Subcutaneous adipose tissue (tissue), 4 donors: ENCODE results near the gene CYB5R4. TPM values are rescaled to one million over a fixed set of nuclear protein-coding genes. Genes with fewer than 3 reads are reported as not detected.

Experiments used
- total RNA-seq, 4 donors: library from RNA; depleted of rRNA; stranded (reverse); fragments of >200 nt; gene quantifications; one replicate each; pipeline ENCODE4 v1.1.0, GENCODE V29; 2016
- TF ChIP-seq, protein P1 (sequence below): fragments of 450-650 bp; IDR thresholded peaks from one replicate; pipeline ENCODE4 v1.5.1; 2016; ENCODE audit warnings: low read depth, mild to moderate bottlenecking, control low read depth, antibody characterized with exemption, moderate library complexity

Gene CYB5R4
- total RNA-seq, 4 donors from 2014 or later = 4.3 to 21.6 (median 10.1) TPM

DNA sequence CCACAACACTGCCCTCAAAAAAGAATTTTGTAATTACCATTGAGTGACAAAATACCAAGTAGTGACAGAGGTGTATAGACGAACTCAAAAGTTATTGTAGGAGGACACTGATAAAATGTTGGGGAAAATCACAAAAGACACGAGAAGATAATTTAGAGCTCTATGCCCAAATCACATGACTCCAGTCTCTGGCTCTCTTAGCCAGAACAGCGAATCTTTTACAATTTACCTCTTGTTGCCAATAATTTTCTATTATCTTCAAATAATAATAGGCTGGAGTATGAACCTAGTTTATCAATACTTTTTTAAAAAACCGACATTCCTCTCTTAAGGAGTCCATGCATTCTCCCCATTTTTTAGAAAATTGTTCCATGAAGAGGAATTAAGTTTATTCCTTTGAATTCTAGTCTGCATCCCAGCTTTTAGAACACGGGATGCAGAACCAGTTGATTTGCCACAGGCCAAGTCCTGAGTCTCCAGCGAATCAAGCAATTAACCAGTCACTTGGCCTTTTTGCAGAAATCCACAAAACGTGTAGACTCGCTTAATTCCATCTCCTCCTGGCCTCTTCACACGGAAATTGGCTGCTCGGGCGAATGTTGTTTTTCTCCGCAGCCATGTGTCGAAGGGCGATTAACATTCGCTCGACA lies 6.8 kb upstream of the CYB5R4 start:
- TF ChIP-seq, protein P1, sequence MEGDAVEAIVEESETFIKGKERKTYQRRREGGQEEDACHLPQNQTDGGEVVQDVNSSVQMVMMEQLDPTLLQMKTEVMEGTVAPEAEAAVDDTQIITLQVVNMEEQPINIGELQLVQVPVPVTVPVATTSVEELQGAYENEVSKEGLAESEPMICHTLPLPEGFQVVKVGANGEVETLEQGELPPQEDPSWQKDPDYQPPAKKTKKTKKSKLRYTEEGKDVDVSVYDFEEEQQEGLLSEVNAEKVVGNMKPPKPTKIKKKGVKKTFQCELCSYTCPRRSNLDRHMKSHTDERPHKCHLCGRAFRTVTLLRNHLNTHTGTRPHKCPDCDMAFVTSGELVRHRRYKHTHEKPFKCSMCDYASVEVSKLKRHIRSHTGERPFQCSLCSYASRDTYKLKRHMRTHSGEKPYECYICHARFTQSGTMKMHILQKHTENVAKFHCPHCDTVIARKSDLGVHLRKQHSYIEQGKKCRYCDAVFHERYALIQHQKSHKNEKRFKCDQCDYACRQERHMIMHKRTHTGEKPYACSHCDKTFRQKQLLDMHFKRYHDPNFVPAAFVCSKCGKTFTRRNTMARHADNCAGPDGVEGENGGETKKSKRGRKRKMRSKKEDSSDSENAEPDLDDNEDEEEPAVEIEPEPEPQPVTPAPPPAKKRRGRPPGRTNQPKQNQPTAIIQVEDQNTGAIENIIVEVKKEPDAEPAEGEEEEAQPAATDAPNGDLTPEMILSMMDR = no peak

DNA sequence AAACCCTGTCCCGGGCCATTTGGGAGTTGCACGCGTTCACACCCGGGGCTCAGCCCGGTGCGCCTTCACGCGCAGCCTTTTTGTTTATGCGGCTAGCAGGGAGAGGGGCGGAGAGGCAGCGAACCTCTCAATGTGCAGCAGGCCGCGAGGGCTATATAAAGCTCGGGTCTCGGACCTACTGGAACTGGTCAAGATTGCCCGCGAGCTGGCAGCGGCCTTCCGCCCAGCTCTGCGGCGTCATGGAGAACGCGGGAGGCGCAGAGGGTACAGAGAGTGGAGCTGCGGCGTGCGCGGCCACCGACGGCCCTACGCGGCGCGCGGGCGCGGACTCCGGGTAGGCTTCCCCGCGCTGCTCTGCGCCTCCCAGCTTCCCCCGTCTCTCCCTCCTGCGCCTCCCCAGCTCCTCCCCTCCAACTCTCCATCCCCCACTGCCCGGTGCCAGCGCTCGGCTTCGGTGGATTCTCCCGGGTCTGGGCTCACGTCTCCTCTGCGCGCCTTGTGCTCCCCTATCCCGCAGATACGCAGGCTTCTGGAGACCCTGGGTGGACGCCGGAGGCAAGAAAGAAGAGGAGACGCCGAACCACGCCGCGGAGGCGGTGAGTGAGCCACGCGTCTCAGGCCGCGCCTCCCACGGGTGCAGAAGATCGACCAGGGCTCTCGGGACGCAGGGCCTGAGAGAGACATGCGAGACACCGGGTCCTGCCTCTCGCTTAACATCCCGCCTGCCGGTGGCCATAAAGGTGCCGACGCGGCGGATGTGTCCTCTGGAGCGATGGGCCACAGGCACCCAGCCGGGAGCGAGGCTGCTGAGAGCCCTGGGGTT lies 6.1 kb upstream of the CYB5R4 start, which contains the start of gene RIPPLY2:
TSS of gene RIPPLY2 (plus strand) at position 183 of the 823 bp plus-strand sequence. CDS start at position 240, 57 bp downstream.
- TF ChIP-seq, protein P1 = no peak

DNA sequence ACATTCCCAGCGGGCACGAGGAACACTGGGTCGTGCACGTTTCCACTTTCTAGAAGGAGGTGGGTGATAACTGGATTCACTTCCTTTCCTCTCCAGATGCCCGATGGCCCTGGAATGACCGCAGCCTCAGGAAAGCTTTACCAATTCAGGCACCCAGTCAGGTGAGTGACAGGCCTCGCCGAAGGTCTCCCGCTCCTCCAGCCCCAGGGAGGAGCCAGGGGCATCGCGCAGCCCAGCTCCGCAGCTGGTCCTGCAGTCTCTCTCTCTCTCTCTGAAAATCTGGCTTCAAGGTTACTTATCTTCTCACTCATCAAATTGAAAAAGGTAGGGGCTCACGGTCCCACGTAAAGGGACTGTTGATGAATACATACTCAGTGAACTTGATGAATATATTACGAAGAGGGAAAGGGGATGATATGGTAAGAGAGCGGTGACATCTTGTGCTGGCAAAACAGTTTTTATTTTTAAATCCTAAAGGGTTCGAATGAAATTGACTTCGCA lies 5.4 kb upstream of the CYB5R4 start:
- TF ChIP-seq, protein P1 = no peak

DNA sequence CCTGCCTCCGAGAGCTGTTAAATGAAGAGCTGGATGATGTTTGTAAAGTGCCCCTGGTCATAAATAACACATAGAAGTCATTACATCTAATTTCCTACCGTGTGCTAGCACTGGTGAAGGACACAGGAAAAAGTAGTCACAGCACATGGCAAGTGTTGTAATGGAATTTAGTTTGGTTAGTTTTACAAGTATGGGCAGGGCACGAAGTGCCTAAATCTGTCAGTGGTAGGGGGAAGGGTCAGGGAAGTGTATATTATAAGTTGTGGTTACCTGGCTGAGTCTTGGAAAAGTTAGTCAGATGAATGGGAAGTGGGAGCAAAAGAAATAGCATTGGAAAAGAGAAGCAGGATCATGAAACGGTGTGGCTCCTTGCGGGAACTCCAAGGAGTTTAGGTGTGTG lies 4.7 kb upstream of the CYB5R4 start:
- TF ChIP-seq, protein P1 = no peak

DNA sequence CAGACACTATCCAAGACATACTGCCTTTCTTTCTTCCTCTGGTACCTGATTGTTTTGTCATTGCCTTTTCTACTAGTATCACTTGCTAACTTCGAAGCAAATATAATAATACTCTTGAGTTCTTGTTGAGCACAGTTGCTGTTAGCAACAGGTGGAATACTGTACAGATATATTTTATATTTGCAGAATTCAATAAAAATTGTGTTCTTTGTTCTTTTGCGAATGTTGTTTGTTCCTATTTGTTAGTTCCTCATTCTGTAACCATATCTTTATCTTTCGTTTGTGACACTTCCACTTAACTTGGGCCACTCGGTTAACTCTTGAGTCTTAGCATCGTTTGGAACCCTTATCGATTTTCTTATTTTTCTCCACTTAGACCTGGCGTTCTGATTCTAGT lies 868 bp downstream of the CYB5R4 start:
- TF ChIP-seq, protein P1 = no peak

DNA sequence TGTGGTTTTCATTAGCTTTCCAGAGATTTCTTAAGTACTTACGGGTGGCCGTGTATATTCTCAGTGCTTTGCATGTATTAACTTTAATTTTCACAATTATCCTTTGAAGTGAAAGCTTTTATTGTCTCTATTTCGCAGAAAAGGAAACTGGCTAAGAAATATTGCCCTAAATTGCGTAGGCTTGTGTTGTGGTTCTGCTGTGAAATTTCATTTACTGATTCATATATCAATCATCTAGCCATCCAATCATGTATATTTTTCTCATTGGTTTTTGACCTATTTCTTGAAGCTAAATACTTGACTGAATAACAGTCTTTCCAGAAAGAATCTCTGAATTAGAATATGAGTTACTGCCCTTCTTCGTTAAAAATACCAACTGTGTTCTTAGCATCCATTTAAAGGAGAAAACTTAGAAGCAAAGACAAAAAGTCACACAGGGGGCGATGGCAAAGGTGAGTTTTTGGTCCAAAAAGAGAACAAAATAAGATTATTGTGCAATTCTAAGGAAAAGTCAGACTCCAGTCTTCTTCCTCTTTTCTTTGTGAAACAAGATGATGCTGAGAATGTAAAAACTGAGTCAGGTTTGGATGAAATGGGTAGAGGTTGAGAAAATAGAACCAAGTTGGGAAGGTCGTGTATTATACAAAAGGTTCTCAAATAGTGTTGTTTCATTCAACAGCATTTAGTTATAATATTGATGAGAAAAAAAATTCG lies 1.4 kb downstream of the CYB5R4 start:
- TF ChIP-seq, protein P1 = no peak
